Breast epithelium (tissue), 3 donors: ENCODE results near the gene MLX.

ENCODE experiments used
- POLR2A ChIP-seq: fragments of 450-650 bp; IDR thresholded peaks from one replicate; pipeline ENCODE4 v1.6.1; 2016; ENCODE audit warnings: antibody characterized with exemption, mild to moderate bottlenecking, moderate library complexity
- TF ChIP-seq, protein P1 (sequence below), 3 donors: fragments of 450-650 bp; IDR thresholded peaks; one replicate each; pipeline ENCODE4 v1.5.1; 2016 to 2017; ENCODE audit warnings: antibody characterized with exemption in 3 of 3, mild to moderate bottlenecking in 3 of 3, moderate library complexity in 3 of 3

DNA sequence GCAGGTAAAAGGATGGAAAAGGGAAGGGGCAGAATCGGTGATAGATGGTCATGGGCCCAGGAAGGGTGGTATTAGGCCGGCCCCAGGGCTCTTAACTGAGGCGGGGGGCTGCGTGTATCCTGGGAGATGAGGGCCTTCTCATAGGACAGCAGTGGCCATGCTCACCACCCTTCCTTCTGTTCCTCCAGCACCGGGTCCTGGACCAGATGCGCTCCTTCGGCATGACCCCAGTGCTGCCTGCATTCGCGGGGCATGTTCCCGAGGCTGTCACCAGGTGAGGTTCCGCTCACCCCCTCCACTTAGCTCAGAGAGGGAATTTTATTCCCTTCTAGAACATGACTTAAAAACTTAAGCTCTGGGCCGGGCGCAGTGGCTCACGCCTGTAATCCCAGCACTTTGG is 28.4 kb upstream of the MLX start:
- TF ChIP-seq, protein P1, sequence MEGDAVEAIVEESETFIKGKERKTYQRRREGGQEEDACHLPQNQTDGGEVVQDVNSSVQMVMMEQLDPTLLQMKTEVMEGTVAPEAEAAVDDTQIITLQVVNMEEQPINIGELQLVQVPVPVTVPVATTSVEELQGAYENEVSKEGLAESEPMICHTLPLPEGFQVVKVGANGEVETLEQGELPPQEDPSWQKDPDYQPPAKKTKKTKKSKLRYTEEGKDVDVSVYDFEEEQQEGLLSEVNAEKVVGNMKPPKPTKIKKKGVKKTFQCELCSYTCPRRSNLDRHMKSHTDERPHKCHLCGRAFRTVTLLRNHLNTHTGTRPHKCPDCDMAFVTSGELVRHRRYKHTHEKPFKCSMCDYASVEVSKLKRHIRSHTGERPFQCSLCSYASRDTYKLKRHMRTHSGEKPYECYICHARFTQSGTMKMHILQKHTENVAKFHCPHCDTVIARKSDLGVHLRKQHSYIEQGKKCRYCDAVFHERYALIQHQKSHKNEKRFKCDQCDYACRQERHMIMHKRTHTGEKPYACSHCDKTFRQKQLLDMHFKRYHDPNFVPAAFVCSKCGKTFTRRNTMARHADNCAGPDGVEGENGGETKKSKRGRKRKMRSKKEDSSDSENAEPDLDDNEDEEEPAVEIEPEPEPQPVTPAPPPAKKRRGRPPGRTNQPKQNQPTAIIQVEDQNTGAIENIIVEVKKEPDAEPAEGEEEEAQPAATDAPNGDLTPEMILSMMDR (IDR thresholded peaks at IDR 0.05) = no peak
- no peak for TF ChIP-seq POLR2A
